PC-3 (cell line): ENCODE data around the gene CHFR. TPM values are rescaled to one million over a fixed set of nuclear protein-coding genes. Genes with fewer than 3 reads are reported as not detected.

ENCODE experiments used
- ATAC-seq: fragments of 200-7000 bp; cut with Tn5 transposase; 2 replicates; pipeline ENCODE4 v1.9.1; 2020; ENCODE audit warnings: mild to moderate bottlenecking, moderate library complexity
- BruUV-seq: library from RNA; stranded (reverse); fragments of 400-500 nt; replicated peaks from 2 replicates; lab custom pipeline; 2021; lab: Mats Ljungman, UMichigan
- CTCF ChIA-PET: fragments of 300-600 bp; sonication (Branson Sonifier 250); formaldehyde crosslinking; loops from one replicate; lab custom pipeline; 2022; ENCODE audit warnings: antibody characterized with exemption; lab: Charles Lee
- POLR2A ChIA-PET: fragments of 300-600 bp; sonication (Branson Sonifier 250); formaldehyde crosslinking; loops from one replicate; lab custom pipeline; 2022; ENCODE audit warnings: antibody characterized with exemption; ENCODE audit not compliant: unreplicated experiment; lab: Charles Lee
- DNase-seq: peaks from one replicate; pipeline ENCODE4 v3.0.0-alpha.2; 2015
- H2AFZ ChIP-seq: fragments of 300-600 bp; sonication (generic); 2 replicates; pipeline ENCODE4 v1.6.0; 2016; ENCODE audit warnings: antibody characterized with exemption, low read length
- H3F3A ChIP-seq: fragments of 300-600 bp; sonication (generic); one replicate; pipeline ENCODE4 v1.6.0; 2017; ENCODE audit warnings: antibody characterized with exemption, low read length, control low read depth, mild to moderate bottlenecking; ENCODE audit not compliant: unreplicated experiment
- H3K27ac ChIP-seq: fragments of 300-600 bp; sonication (generic); 2 replicates; pipeline ENCODE4 v1.5.1; 2016; ENCODE audit warnings: mild to moderate bottlenecking, low read length
- H3K27me3 ChIP-seq: fragments of 300-600 bp; sonication (generic); 2 replicates; pipeline ENCODE4 v1.6.1; 2016; ENCODE audit warnings: low read length, mixed read lengths
- H3K36me3 ChIP-seq: fragments of 300-600 bp; sonication (generic); 2 replicates; pipeline ENCODE4 v1.6.1; 2016; ENCODE audit warnings: low read depth, mixed run types, low read length, mixed read lengths
- H3K4me1 ChIP-seq: fragments of 300-600 bp; sonication (generic); 2 replicates; pipeline ENCODE4 v1.5.1; 2016; ENCODE audit warnings: low read length; ENCODE audit not compliant: insufficient read depth
- H3K4me2 ChIP-seq: fragments of 300-600 bp; sonication (generic); 2 replicates; pipeline ENCODE4 v1.6.0; 2016; ENCODE audit warnings: low read length
- H3K4me3 ChIP-seq: fragments of 300-600 bp; sonication (generic); 2 replicates; pipeline ENCODE4 v1.5.1; 2016; ENCODE audit warnings: mild to moderate bottlenecking, low read length, mixed read lengths
- H3K79me2 ChIP-seq: fragments of 300-600 bp; sonication (generic); 2 replicates; pipeline ENCODE4 v1.6.1; 2017; ENCODE audit warnings: low read length, mixed read lengths
- H3K9ac ChIP-seq: fragments of 300-600 bp; sonication (generic); 2 replicates; pipeline ENCODE4 v1.6.0; 2016; ENCODE audit warnings: mild to moderate bottlenecking, low read length
- H3K9me2 ChIP-seq: fragments of 300-600 bp; sonication (generic); replicated peaks from 2 replicates; pipeline ENCODE4 v1.6.1; 2016; ENCODE audit warnings: mixed run types, low read length, mixed read lengths
- H3K9me3 ChIP-seq: fragments of 300-600 bp; sonication (generic); 2 replicates; pipeline ENCODE4 v1.6.1; 2016; ENCODE audit warnings: low read length, mixed read lengths
- H4K20me1 ChIP-seq: fragments of 300-600 bp; sonication (generic); 2 replicates; pipeline ENCODE4 v1.6.1; 2016; ENCODE audit warnings: low read length, mixed read lengths
- CTCF ChIP-seq: fragments of 300-600 bp; sonication (generic); conservative IDR thresholded peaks from 2 replicates; pipeline ENCODE4 v1.5.1; 2017; ENCODE audit warnings: antibody characterized with exemption, low read depth, mild to moderate bottlenecking, low read length
- EZH2 ChIP-seq: fragments of 300-600 bp; sonication (generic); IDR thresholded peaks from one replicate; pipeline ENCODE4 v1.6.1; 2017; ENCODE audit warnings: antibody characterized with exemption, mild to moderate bottlenecking, low read length; ENCODE audit not compliant: unreplicated experiment
- EZH2phosphoT487 ChIP-seq: fragments of 300-600 bp; sonication (generic); IDR thresholded peaks from 2 replicates; pipeline ENCODE4 v1.6.1; 2018; ENCODE audit warnings: mild to moderate bottlenecking, antibody characterized with exemption, low read length, borderline replicate concordance
- intact Hi-C: fragments of 100-400 bp; cut with micrococcal nuclease; formaldehyde crosslinking; loops from 2 replicates; pipeline ENCODE4 v1.9.0; 2023
- total RNA-seq: library from RNA; depleted of rRNA; stranded (reverse); fragments of >200 nt; gene quantifications from 2 replicates; pipeline ENCODE4 v1.2.3, GENCODE V29; 2014

CHFR gene
- total RNA-seq, 1 experiment from 2014 or later: 23.3 TPM

GRCh38 chr12:132807295-132808092 is 79.9 kb downstream of the CHFR start:
- CTCF ChIA-PET: no interaction called here

GRCh38 chr12:132806857-132807256 is 80.5 kb downstream of the CHFR start:
- Histone ChIP-seq H3K9ac (no peak overlapping the region), H2AFZ (no peak overlapping the region), H3K36me3 (peaks cover 59% of the 10 kb centered on the region), H3K27me3 (no peaks in the 10 kb centered on the region), H3K9me2 (no peaks in the 10 kb centered on the region), H4K20me1 (peaks cover 24% of the 10 kb centered on the region), H3K4me1 (no peaks in the 10 kb centered on the region), H3K4me3 (no peak overlapping the region), H3K79me2 (peaks cover 30% of the 10 kb centered on the region), H3F3A (no peaks in the 10 kb centered on the region), H3K27ac (no peak overlapping the region), H3K4me2 (no peak overlapping the region), H3K9me3 (no peaks in the 10 kb centered on the region)
- DNase-seq: no peak
- ChIA-PET POLR2A (no interaction called here), CTCF (no interaction called here)
- intact Hi-C loops: no loop called here
- no peak for TF ChIP-seq CTCF
- no TSS peak for BruUV-seq
- ATAC-seq: no peak

More at GRCh38 chr12:132807295-132808092, 79.9 kb downstream of the CHFR start:
- Histone ChIP-seq H2AFZ (no peak overlapping the region), H3K4me1 (no peaks in the 10 kb centered on the region), H4K20me1 (peaks cover 24% of the 10 kb centered on the region), H3K9ac (no peak overlapping the region), H3K27me3 (no peaks in the 10 kb centered on the region), H3K79me2 (peaks cover 30% of the 10 kb centered on the region), H3K4me2 (no peak overlapping the region), H3F3A (no peaks in the 10 kb centered on the region), H3K9me2 (no peaks in the 10 kb centered on the region), H3K27ac (no peak overlapping the region), H3K36me3 (peaks cover 60% of the 10 kb centered on the region), H3K9me3 (no peaks in the 10 kb centered on the region), H3K4me3 (no peak overlapping the region)
- BruUV-seq: no TSS peak
- no peak for DNase-seq
- POLR2A ChIA-PET: no interaction called here
- no peak for ATAC-seq
- intact Hi-C loops: no loop called here
- no peak for TF ChIP-seq CTCF
- no peak for TF ChIP-seq EZH2phosphoT487
- TF ChIP-seq EZH2: no peak

GRCh38 chr12:132804426-132804861 is 83.0 kb downstream of the CHFR start:
- POLR2A ChIA-PET: no interaction called here
- Histone ChIP-seq H3K9me3 (no peaks in the 10 kb centered on the region), H4K20me1 (peaks cover 24% of the 10 kb centered on the region), H3K9ac (no peak overlapping the region), H3K36me3 (peaks cover 71% of the 10 kb centered on the region), H3K4me2 (no peak overlapping the region), H3F3A (no peaks in the 10 kb centered on the region), H3K27ac (no peak overlapping the region), H3K27me3 (no peaks in the 10 kb centered on the region), H3K79me2 (peaks cover 30% of the 10 kb centered on the region), H3K9me2 (no peaks in the 10 kb centered on the region), H2AFZ (no peak overlapping the region), H3K4me3 (no peak overlapping the region), H3K4me1 (no peaks in the 10 kb centered on the region)
- no TSS peak for BruUV-seq
- ATAC-seq (peak; percentile 64), DNase-seq (peak; percentile 44)
- intact Hi-C loops: no loop called here
- TF ChIP-seq EZH2phosphoT487: no peak
- no peak for TF ChIP-seq EZH2
- no peak for TF ChIP-seq CTCF
- CTCF ChIA-PET: no interaction called here
